Measurements from ENCODE around the gene TTC39C.

- no peak for TF ChIP-seq MYC (IDR thresholded peaks at IDR 0.05; ENCODE audit: low read depth, low read length)
- TF ChIP-seq POLR2A (IDR thresholded peaks at IDR 0.05; ENCODE audit: extremely low read depth, insufficient read length) = no peak
- no peak for TF ChIP-seq CTCF (IDR thresholded peaks at IDR 0.05; ENCODE audit: low read depth, low read length)
Measured at GRCh38 chr18:24000613-24001490, 13.7 kb upstream of the TTC39C start.

Data from NB4 (cell line).